ENCODE results near the gene MAPK8IP1.

Gene MAPK8IP1

DNA sequence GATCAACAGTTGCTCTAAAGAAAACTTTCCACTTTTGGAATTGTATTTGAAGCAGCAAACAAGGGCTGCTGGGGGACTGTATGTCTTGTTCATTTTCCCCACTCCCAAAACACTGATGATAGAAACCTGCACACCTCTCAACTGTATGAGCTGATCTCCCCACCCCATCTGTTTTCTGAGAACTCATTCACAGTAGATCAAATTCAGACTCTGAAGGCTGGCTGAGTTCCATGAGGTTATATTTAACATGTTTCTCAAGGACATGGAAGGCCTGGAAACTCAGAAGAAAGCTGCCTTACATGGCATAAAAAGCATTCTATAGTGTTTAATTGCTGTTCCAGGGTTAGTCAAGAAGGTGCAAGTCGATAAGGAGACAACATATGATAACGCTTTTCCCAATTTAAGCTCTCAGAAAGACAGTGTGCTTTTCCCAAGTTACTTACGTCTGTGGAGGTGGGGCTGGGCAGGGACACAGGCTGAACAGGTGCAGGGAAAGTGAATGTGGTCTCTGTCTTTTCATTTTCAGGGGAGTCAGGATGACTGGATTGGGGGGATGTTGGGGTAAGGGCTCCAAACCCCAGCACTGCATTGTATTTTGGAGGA, 60.0 kb downstream of the MAPK8IP1 start:
- DNase-seq (ENCODE audit: low read depth) = no peak
- TF ChIP-seq, protein P1, sequence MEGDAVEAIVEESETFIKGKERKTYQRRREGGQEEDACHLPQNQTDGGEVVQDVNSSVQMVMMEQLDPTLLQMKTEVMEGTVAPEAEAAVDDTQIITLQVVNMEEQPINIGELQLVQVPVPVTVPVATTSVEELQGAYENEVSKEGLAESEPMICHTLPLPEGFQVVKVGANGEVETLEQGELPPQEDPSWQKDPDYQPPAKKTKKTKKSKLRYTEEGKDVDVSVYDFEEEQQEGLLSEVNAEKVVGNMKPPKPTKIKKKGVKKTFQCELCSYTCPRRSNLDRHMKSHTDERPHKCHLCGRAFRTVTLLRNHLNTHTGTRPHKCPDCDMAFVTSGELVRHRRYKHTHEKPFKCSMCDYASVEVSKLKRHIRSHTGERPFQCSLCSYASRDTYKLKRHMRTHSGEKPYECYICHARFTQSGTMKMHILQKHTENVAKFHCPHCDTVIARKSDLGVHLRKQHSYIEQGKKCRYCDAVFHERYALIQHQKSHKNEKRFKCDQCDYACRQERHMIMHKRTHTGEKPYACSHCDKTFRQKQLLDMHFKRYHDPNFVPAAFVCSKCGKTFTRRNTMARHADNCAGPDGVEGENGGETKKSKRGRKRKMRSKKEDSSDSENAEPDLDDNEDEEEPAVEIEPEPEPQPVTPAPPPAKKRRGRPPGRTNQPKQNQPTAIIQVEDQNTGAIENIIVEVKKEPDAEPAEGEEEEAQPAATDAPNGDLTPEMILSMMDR (IDR thresholded peaks at IDR 0.05; ENCODE audit: insufficient read depth, low read depth, low read length, missing control alignments) = no peak
- H3K4me3 ChIP-seq (ENCODE audit: low read length) = no peak overlapping the region

DNA sequence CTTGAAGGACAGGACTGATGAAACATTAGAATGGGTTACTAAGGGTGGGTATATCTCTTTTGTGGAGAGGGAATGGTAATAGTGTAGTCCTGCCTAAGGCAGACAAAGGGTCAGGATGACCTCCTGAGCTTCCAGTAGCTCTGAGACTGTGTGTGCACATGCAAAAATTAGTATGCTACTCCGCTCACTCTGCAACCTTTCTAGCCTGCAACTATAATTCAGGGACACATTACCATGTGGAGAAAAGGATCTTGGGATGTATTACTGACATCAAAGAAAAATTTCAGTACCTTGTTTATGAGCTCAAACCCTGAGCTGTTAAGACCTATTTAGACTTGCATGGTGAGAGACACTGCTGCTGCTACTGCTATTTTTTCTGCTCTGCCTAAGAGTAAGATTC, 62.4 kb downstream of the MAPK8IP1 start:
- TF ChIP-seq, protein P1 (IDR thresholded peaks at IDR 0.05; ENCODE audit: insufficient read depth, low read depth, low read length, missing control alignments) = no peak
- H3K4me3 ChIP-seq (ENCODE audit: low read length) = no peak overlapping the region
- DNase-seq (ENCODE audit: low read depth) = no peak

DNA sequence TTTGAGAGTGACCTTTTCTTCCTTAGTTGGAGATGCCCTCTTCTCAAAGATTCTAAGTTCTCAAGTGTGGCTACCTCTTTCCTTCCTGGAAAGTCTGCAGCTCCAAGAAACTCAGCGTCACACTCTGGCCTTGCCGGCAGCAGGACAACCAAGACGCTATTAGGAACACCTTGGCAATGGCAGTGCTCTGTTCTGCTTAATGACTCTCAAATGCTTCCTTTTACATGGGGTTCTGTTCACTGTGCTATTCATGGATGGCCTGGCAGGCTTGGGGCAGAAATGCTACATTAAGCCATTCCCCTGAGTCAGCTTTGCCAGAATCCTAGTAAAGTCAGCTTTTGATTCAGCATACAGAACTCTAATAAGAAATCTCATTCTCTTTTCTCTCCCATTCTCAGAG, 62.9 kb downstream of the MAPK8IP1 start:
- TF ChIP-seq, protein P1 (IDR thresholded peaks at IDR 0.05; ENCODE audit: insufficient read depth, low read depth, low read length, missing control alignments) = no peak
- no peak for DNase-seq (ENCODE audit: low read depth)
- H3K4me3 ChIP-seq (ENCODE audit: low read length) = no peak overlapping the region

DNA sequence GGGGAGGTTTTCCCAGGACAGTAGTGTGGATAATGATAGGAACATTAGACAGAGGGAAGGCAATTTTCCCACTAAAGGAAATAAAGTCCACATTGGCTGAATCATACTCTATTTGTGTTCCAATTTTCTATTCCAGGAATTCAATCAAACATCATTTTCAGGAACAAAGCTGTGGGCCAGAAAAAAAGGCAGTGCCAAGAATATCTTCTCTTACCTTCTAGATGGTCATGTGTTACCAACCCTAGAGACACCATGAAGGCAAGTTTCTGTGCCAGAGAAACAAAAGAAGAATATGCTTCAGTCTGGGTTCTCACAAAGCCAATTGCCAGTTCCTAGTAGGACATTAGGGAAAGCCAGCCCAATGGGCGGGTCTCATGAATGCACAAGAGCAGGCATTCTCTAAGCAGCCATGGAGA, 64.5 kb downstream of the MAPK8IP1 start:
- H3K4me3 ChIP-seq (ENCODE audit: low read length) = no peak overlapping the region
- TF ChIP-seq, protein P1 (IDR thresholded peaks at IDR 0.05; ENCODE audit: insufficient read depth, low read depth, low read length, missing control alignments) = no peak
- no peak for DNase-seq (ENCODE audit: low read depth)
